ENCODE results near the gene NTN1. TPM values are rescaled to one million over a fixed set of nuclear protein-coding genes. Genes with fewer than 3 reads are reported as not detected.

NTN1 gene
- total RNA-seq, 1 donor: 0.36 TPM

DNA sequence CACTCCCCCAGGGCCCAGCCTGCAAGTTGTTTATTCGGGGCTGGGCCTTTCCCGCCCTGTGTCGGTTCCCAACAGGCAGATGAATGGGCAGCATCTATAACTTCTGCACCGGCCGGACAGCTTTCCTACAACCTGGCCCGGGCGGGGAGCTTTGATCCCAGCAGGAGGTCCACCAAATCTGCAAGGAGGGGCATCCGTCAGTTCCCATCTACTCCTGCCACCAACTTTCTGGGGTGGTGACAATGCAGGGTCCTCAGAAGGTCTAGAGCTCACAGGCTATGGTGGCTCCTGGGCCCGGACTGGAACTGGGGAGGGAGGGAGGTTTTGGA, 211.9 kb downstream of the NTN1 start:
- Histone ChIP-seq H2AFZ (ENCODE audit: low read length) (no peak overlapping the region), H3K4me3 (ENCODE audit: insufficient read depth, low read length) (no peak overlapping the region), H3K27ac (ENCODE audit: low read depth, low read length) (no peak overlapping the region), H3K36me3 (ENCODE audit: insufficient read depth, low read length) (no peaks in the 10 kb centered on the region), H4K20me1 (ENCODE audit: insufficient read depth, low read length) (no peaks in the 10 kb centered on the region), H3K27me3 (ENCODE audit: insufficient read depth, low read length) (no peaks in the 10 kb centered on the region), H3K4me1 (ENCODE audit: insufficient read depth, low read length) (peaks cover 6% of the 10 kb centered on the region), H3K9me3 (ENCODE audit: low read depth, low read length) (no peaks in the 10 kb centered on the region), H3K4me2 (ENCODE audit: insufficient read depth, low read length) (no peak overlapping the region), H3K79me2 (ENCODE audit: insufficient read depth, low read length) (no peaks in the 10 kb centered on the region)
- DNase-seq (ENCODE audit: insufficient read length, low spot score, missing footprints): no peak
- TF ChIP-seq, protein P1, sequence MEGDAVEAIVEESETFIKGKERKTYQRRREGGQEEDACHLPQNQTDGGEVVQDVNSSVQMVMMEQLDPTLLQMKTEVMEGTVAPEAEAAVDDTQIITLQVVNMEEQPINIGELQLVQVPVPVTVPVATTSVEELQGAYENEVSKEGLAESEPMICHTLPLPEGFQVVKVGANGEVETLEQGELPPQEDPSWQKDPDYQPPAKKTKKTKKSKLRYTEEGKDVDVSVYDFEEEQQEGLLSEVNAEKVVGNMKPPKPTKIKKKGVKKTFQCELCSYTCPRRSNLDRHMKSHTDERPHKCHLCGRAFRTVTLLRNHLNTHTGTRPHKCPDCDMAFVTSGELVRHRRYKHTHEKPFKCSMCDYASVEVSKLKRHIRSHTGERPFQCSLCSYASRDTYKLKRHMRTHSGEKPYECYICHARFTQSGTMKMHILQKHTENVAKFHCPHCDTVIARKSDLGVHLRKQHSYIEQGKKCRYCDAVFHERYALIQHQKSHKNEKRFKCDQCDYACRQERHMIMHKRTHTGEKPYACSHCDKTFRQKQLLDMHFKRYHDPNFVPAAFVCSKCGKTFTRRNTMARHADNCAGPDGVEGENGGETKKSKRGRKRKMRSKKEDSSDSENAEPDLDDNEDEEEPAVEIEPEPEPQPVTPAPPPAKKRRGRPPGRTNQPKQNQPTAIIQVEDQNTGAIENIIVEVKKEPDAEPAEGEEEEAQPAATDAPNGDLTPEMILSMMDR (IDR thresholded peaks at IDR 0.05; ENCODE audit: extremely low read depth, low read depth, low read length): no peak

DNA sequence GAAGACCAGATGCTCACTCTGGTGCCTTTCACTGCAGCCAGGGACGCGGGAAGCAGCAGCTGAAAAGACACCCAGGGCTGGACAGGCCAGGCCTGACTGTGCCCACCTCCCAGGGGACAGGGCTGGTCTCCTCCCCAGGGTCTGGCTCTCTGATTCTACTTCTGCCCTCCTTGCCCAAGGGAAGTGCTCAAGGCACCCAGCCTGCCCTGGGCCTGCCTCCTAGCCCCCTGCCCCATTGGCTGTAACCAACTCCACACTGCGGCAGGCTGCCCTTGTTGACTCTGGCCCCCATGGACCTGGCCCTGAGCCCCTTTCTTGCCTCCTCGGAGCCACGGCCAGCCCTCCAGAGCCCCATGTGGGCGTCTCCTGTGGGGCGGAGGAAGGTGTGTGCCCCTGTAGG, 212.5 kb downstream of the NTN1 start:
- H3K36me3 ChIP-seq (ENCODE audit: insufficient read depth, low read length): no peaks in the 10 kb centered on the region
- DNase-seq (ENCODE audit: insufficient read length, low spot score, missing footprints): peak; percentile 80
- no peak overlapping the region for H3K4me2 ChIP-seq (ENCODE audit: insufficient read depth, low read length)
- no peak overlapping the region for H3K4me3 ChIP-seq (ENCODE audit: insufficient read depth, low read length)
- H3K4me1 ChIP-seq (ENCODE audit: insufficient read depth, low read length): peaks cover 3% of the 10 kb centered on the region
- no peaks in the 10 kb centered on the region for H3K27me3 ChIP-seq (ENCODE audit: insufficient read depth, low read length)
- H3K79me2 ChIP-seq (ENCODE audit: insufficient read depth, low read length): no peaks in the 10 kb centered on the region
- TF ChIP-seq, protein P1 (IDR thresholded peaks at IDR 0.05; ENCODE audit: extremely low read depth, low read depth, low read length): no peak
- no peak overlapping the region for H2AFZ ChIP-seq (ENCODE audit: low read length)
- H3K27ac ChIP-seq (ENCODE audit: low read depth, low read length): no peak overlapping the region
- H3K9me3 ChIP-seq (ENCODE audit: low read depth, low read length): no peaks in the 10 kb centered on the region
- H4K20me1 ChIP-seq (ENCODE audit: insufficient read depth, low read length): no peaks in the 10 kb centered on the region

DNA sequence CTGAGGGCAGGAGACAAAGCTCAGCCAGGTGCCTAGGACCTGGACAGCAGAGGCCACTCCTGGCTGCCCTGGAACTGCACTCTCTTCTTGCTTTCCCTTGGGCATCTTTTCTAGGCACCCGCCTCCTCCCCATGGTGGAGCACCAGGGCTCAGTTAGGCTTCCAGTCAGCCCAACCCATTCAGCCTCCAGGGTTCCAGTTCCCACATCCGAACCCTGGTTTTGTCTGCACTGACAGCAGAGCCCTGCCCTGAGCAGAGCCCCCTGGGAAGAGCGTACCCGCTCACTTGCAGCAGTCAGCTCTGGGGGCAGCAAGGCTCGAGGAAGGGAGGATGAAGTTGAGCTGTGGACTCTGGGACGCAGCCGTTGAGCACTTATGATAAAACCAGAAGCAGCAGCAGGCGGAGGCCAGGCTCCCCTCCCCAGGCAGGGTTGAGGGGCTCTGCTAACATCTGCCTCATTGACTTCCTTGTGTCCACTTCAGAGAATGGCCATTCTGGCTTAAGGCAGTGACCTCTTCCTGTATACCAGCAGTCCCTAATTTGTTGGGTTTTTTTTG, 213.2 kb downstream of the NTN1 start:
- Histone ChIP-seq H3K27ac (ENCODE audit: low read depth, low read length) (no peak overlapping the region), H3K4me2 (ENCODE audit: insufficient read depth, low read length) (no peak overlapping the region), H4K20me1 (ENCODE audit: insufficient read depth, low read length) (no peaks in the 10 kb centered on the region), H3K79me2 (ENCODE audit: insufficient read depth, low read length) (no peaks in the 10 kb centered on the region), H3K4me3 (ENCODE audit: insufficient read depth, low read length) (no peak overlapping the region), H3K4me1 (ENCODE audit: insufficient read depth, low read length) (peaks cover 2% of the 10 kb centered on the region), H3K27me3 (ENCODE audit: insufficient read depth, low read length) (peaks cover 2% of the 10 kb centered on the region), H3K9me3 (ENCODE audit: low read depth, low read length) (no peaks in the 10 kb centered on the region), H2AFZ (ENCODE audit: low read length) (no peak overlapping the region), H3K36me3 (ENCODE audit: insufficient read depth, low read length) (no peaks in the 10 kb centered on the region)
- DNase-seq (ENCODE audit: insufficient read length, low spot score, missing footprints): peak; percentile 69
- TF ChIP-seq, protein P1 (IDR thresholded peaks at IDR 0.05; ENCODE audit: extremely low read depth, low read depth, low read length): no peak

DNA sequence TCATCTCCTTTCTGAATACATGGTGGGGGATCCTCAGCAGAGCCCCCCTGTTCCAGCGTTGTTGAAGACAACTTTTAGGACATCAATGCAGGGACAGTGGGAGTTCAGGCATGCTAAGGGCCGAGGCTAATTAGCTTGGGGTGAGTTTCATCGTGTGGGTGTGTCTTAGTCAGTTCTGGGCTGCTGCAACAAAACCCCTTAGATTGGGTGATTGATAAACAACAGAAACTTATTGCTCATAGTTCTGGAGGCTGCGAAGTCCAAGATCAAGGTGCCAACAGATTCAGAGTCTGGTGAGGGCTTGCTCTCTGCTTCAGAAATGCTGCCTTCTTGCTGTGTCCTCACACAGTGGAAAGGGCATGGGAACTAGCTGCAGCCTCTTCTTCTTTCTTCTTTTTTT, 214.0 kb downstream of the NTN1 start:
- Histone ChIP-seq H4K20me1 (ENCODE audit: insufficient read depth, low read length) (no peaks in the 10 kb centered on the region), H3K36me3 (ENCODE audit: insufficient read depth, low read length) (no peaks in the 10 kb centered on the region), H3K9me3 (ENCODE audit: low read depth, low read length) (no peaks in the 10 kb centered on the region), H2AFZ (ENCODE audit: low read length) (no peak overlapping the region), H3K4me1 (ENCODE audit: insufficient read depth, low read length) (peaks cover 5% of the 10 kb centered on the region), H3K4me2 (ENCODE audit: insufficient read depth, low read length) (no peak overlapping the region), H3K27ac (ENCODE audit: low read depth, low read length) (no peak overlapping the region), H3K27me3 (ENCODE audit: insufficient read depth, low read length) (peaks cover 2% of the 10 kb centered on the region), H3K79me2 (ENCODE audit: insufficient read depth, low read length) (no peaks in the 10 kb centered on the region), H3K4me3 (ENCODE audit: insufficient read depth, low read length) (no peak overlapping the region)
- peak; percentile 78 for DNase-seq (ENCODE audit: insufficient read length, low spot score, missing footprints)
- TF ChIP-seq, protein P1 (IDR thresholded peaks at IDR 0.05; ENCODE audit: extremely low read depth, low read depth, low read length): no peak
